ENCODE results near the gene MTCL1. TPM values are rescaled to one million over a fixed set of nuclear protein-coding genes. Genes with fewer than 3 reads are reported as not detected.

Gene MTCL1
- total and polyA plus RNA-seq, 2 of the 8 experiments (the other 6 are each of a cell fraction or from before 2014, with no cell fraction given) = 16.6 to 60.8 TPM

GRCh38 chr18:8849696-8850095 is 144.3 kb downstream of the MTCL1 start (continued):
- TF ChIP-seq KDM5A (IDR thresholded peaks at IDR 0.05; ENCODE audit: low read length) (no peak), KDM1A (IDR thresholded peaks at IDR 0.05; ENCODE audit: borderline replicate concordance, low read length) (no peak), CTBP2 (IDR thresholded peaks at IDR 0.05; ENCODE audit: borderline replicate concordance, insufficient read depth, insufficient read length, low read length) (no peak), EZH2 (IDR thresholded peaks at IDR 0.05; ENCODE audit: low read depth, low read length, severe bottlenecking) (no peak), KDM4A (IDR thresholded peaks at IDR 0.05; ENCODE audit: low read depth, low read length, severe bottlenecking) (no peak)
